Heart left ventricle (tissue), 16 donors: Measurements from ENCODE around the gene DAZ4. TPM values are rescaled to one million over a fixed set of nuclear protein-coding genes. Genes with fewer than 3 reads are reported as not detected.
"Not testable (repeated sequence)": the region's sequence is repeated elsewhere in the genome, so short reads cannot be mapped to it uniquely, and the experiment has no call there.

ENCODE experiments used
- ATAC-seq, 4 donors: fragments of 200-7000 bp; cut with Tn5 transposase; one replicate each; pipeline ENCODE4 v1.9.1; 2020 to 2022; ENCODE audit warnings: moderate library complexity in 4 of 4, mild to moderate bottlenecking in 3 of 4, moderate number of reproducible peaks in 1 of 4
- DNase-seq, 5 donors: peaks; one replicate each; pipeline ENCODE4 v3.0.0-alpha.2; 2020
- H3K27ac ChIP-seq, 12 donors: fragments of 200-600 bp; sonication (generic) in 4 of 12; one replicate each; pipeline versions ENCODE4 v1.5.0 to v1.8.0; 2016 to 2022; ENCODE audit warnings: mild to moderate bottlenecking in 2 of 12
- H3K27me3 ChIP-seq, 9 donors: fragments of 200-600 bp; sonication (generic) in 2 of 9; one replicate each; pipeline versions ENCODE4 v1.5.1 to v1.8.0; 2016 to 2022; ENCODE audit warnings: mild to moderate bottlenecking in 3 of 9
- H3K36me3 ChIP-seq, 9 donors: fragments of 200-600 bp; sonication (generic) in 2 of 9; one replicate each; pipeline versions ENCODE4 v1.5.0 to v1.8.0; 2018 to 2022; ENCODE audit warnings: mild to moderate bottlenecking in 2 of 9
- H3K4me1 ChIP-seq, 12 donors: fragments of 200-600 bp; sonication (generic) in 4 of 12; one replicate each; pipeline versions ENCODE4 v1.5.0 to v1.8.0; 2016 to 2022; ENCODE audit warnings: mild to moderate bottlenecking in 3 of 12
- H3K4me3 ChIP-seq, 12 donors: fragments of 200-600 bp; sonication (generic) in 4 of 12; one replicate each; pipeline versions ENCODE4 v1.5.0 to v1.8.0; 2017 to 2022; ENCODE audit warnings: mild to moderate bottlenecking in 9 of 12, moderate library complexity in 4 of 12
- H3K9me3 ChIP-seq, 12 donors: fragments of 200-600 bp; sonication (generic) in 4 of 12; one replicate each; pipeline versions ENCODE4 v1.5.0 to v1.8.0; 2016 to 2022; ENCODE audit warnings: mild to moderate bottlenecking in 1 of 12
- WGBS, 4 donors: extraction: QIAGEN DNeasy Blood & Tissue Kit in 2 of 4; methylation state at CpG; one replicate each; pipeline versions ENCODE4 v1.1.5 to v1.1.7; 2013 to 2018; 5-methylcytosine and 5-hydroxymethylcytosine counted together
- intact Hi-C, 10 donors: fragments of 100-400 bp; cut with DNase I; formaldehyde crosslinking; loops; one replicate each; pipeline versions ENCODE4 v1.11.1 to v1.14.2; 2022
- long read RNA-seq, 3 donors: library from polyadenylated mRNA; unstranded; transcript quantifications; one replicate each; pipeline ENCODE4 v2.0.0, GENCODE V29; 2020 to 2021
- polyA plus RNA-seq, 2 donors: library from polyadenylated mRNA; stranded (reverse); fragments of 200-250 nt; gene quantifications; one replicate each; pipeline ENCODE4 v1.2.3, GENCODE V29; 2013
- total RNA-seq, 9 donors: library from RNA; depleted of rRNA in 2 of 9; stranded (reverse); fragments of >200 nt in 2 of 9; fragmentation: NEBNext Ultra II Directional in 3 of 9; extraction: Animal tissue kit (Norgen Biotek cat#: 25700) in 3 of 9; gene quantifications; one replicate each; pipeline versions ENCODE4 v1.1.0 to v1.2.4, GENCODE V29; 2016 to 2023
- donor health status: ischemic (EF 13 %, LVEDD 7.1; RV severe dilation, severe dysfunction).
- donor health status: healthy with polysubstance abuse.
- donor health status: DM: no; HTN: yes; CAD: no.
- donor health status: DM: no; HTN: no; CAD: no.
- donor health status: ischemic (EF 25% LVEDD 6.9; RV normal size, moderate dysfunction).
- donor health status: ischemic (EF 25% LVEDD 5.7; RV mildly dilated, moderate dysfunction).
- donor health status: healthy.
- donor health status: DM: yes; HTN: yes; CAD: no.
- donor health status: ischemic (EF 35%, LVEDD 5.7; RV mildly dilated, moderate dysfunction).
- donor health status: nonischemic (EF 11% LVEDD 7.7; RV severe dilation, severe dysfunction).
- donor health status: DM: yes; HTN: yes; CAD: no.
- donor health status: PGD.
- donor health status: ischemic (EF 29% LVEDD 5.4; RV normal size, mild dysfunction).
- donor health status: nonischemic (EF 23%, LVEDD 6.1; RV moderate dilation, normal function).

Gene DAZ4
- total RNA-seq (not detected), polyA plus RNA-seq (not detected)
- long read RNA-seq, donor 1, result 0 reads
- long read RNA-seq, donor 2, result 0 reads
- long read RNA-seq, donor 3, result 0 reads

DNA sequence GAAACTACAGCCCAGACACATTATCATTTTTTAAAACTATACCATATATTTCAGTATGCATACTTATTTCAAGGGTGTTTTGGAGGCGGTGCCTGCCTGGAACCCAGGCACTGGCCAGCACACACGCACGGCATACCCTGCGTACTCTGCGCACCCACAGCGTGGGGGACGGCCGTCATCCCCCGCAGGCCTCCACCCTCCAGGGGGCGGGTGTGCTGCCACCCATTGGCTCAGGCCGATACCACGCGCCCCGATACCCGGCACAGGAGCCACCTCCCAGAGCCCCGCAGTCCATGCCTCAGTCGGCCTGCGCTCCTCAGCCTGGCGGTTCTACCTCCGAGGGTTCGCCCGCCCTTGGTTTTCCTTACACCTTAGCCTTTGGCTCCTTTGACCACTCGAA is at the start of gene DAZ4:
TSS of gene DAZ4 (plus strand) at position 301 of the 400 bp plus-strand sequence. CDS start 208 bp downstream, outside the sequence.
- H3K27ac ChIP-seq, ATAC-seq, H3K4me1 ChIP-seq, H3K36me3 ChIP-seq, H3K4me3 ChIP-seq, DNase-seq, H3K27me3 ChIP-seq, intact Hi-C loops, H3K9me3 ChIP-seq: not testable (repeated sequence)
- WGBS, 4 donors, result 95 to 98% methylated on average over 8 of the region's 23 CpGs; no CpG with 5 or more reads in 2 of the 4 donors

- intact Hi-C loops, H3K27ac ChIP-seq, ATAC-seq, H3K4me1 ChIP-seq, H3K4me3 ChIP-seq, DNase-seq, H3K9me3 ChIP-seq, H3K27me3 ChIP-seq, H3K36me3 ChIP-seq: not testable (repeated sequence)
- WGBS, 4 donors, result no CpG with 5 or more reads among the region's 23 CpGs
These were observed 20.4 kb upstream of the DAZ4 start, which contains the start of gene DAZ3 for GRCh38 chrY:24813293-24813692. DAZ3 (minus strand) TSS chrY:24813393; CDS start chrY:24813185, 208 bp downstream.

DNA sequence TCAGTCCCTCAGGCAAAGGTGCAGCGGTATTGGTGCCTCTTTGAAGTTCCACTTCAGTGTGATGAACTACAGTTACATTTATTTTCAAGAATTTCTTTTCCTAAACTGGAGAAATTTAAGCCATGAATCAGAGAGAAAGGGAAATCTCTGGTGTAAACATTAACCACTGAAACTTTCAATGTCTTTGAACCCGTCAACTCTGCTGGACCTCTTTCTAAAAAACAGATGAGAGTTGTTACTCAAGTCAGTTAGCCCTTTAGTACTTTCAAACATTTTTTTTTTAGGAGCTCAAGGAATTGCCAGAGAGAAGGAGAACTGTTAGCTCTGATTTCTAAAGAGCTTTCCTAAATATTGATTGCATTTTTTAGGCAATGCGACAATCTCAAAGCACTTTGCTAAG is 11.9 kb upstream of the DAZ4 start:
- H3K27ac ChIP-seq, intact Hi-C loops, H3K4me1 ChIP-seq, DNase-seq, H3K27me3 ChIP-seq, H3K4me3 ChIP-seq, H3K9me3 ChIP-seq, ATAC-seq, H3K36me3 ChIP-seq: not testable (repeated sequence)
- WGBS, 4 donors, result no CpG with 5 or more reads among the region's 3 CpGs

DNA sequence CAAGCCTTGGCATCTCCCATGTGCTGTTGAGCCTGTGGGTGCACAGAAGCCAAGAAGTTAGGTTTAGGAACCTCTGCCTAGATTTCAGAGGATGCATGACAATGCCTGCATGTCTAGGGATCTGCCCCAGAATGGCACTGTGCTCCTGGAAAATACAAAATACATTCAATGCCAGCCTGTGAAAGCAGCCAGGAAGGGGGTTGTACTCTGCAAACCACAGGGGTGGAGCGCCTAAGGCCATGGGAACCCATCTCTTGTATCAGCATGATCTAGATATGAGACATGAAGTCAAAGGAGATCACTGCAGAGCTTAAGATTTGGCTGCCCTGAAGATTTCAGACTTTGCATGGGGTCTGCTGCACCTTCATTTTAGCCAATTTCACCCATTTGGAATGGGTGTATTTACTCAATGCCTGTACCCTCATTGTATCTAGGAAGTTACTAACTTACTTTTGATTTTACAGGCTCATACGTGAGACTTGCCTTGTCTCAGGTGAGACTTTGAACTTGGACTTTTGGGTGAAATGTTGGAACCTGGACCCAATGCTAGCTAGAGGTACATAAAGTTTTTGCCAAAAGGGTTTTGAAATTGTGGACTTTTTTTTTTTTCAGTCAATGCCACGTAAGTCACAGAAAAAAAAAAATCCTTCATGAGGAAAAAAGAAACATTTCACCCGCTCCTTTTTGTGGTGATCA is 9.4 kb upstream of the DAZ4 start:
- H3K4me1 ChIP-seq, H3K4me3 ChIP-seq, H3K27me3 ChIP-seq, intact Hi-C loops, H3K36me3 ChIP-seq, ATAC-seq, DNase-seq, H3K27ac ChIP-seq, H3K9me3 ChIP-seq: not testable (repeated sequence)
- WGBS, 4 donors, result 25 to 63% methylated on average over 1 of the region's 4 CpGs; no CpG with 5 or more reads in 2 of the 4 donors

GRCh38 chrY:24825069-24825468 is 8.7 kb upstream of the DAZ4 start:
- H3K9me3 ChIP-seq, intact Hi-C loops, H3K4me1 ChIP-seq, DNase-seq, H3K27ac ChIP-seq, ATAC-seq, H3K27me3 ChIP-seq, H3K36me3 ChIP-seq, H3K4me3 ChIP-seq: not testable (repeated sequence)
- no CpG with 5 or more reads among the region's 4 CpGs for WGBS, 4 donors

Other genes starting within 250 kb of the DAZ4 start
- gene BPY2B, start 215.9 kb upstream of the DAZ4 start, total RNA-seq, result not detected
- not detected for gene BPY2B, start 215.9 kb upstream of the DAZ4 start, polyA plus RNA-seq
- not detected for gene DAZ3, start 20.5 kb upstream of the DAZ4 start, total RNA-seq
- not detected for gene DAZ3, start 20.5 kb upstream of the DAZ4 start, polyA plus RNA-seq
- gene BPY2C, start 218.2 kb downstream of the DAZ4 start, total RNA-seq, result not detected
- not detected for gene BPY2C, start 218.2 kb downstream of the DAZ4 start, polyA plus RNA-seq